Measurements from ENCODE around the gene PLAGL1.
"Not testable (repeated sequence)": the region's sequence is repeated elsewhere in the genome, so short reads cannot be mapped to it uniquely, and the experiment has no call there.

Gene PLAGL1

GRCh38 chr6:143936778-143937667 is 71.0 kb downstream of the PLAGL1 start:
- no peak for DNase-seq

GRCh38 chr6:143936347-143936746 is 71.7 kb downstream of the PLAGL1 start:
- DNase-seq, result no peak

- DNase-seq, result no peak
Measured at GRCh38 chr6:143934867-143935266, 73.2 kb downstream of the PLAGL1 start.

GRCh38 chr6:143934331-143934730 is 73.7 kb downstream of the PLAGL1 start:
- DNase-seq, result no peak

GRCh38 chr6:143929975-143930374 is 78.1 kb downstream of the PLAGL1 start:
- no peak for DNase-seq

- no peak for DNase-seq
Measured at GRCh38 chr6:143928853-143929252, 79.2 kb downstream of the PLAGL1 start.

- not testable (repeated sequence) for DNase-seq
Measured at GRCh38 chr6:143917026-143917425, 91.0 kb downstream of the PLAGL1 start.

- DNase-seq, result no peak
Measured at GRCh38 chr6:143912671-143913070, 95.4 kb downstream of the PLAGL1 start.

- no peak for DNase-seq
Measured at GRCh38 chr6:143911028-143911427, 97.0 kb downstream of the PLAGL1 start.

- DNase-seq, result no peak
Measured at GRCh38 chr6:143902827-143903226, 105.2 kb downstream of the PLAGL1 start.

GRCh38 chr6:143901885-143902750 is 105.9 kb downstream of the PLAGL1 start:
- DNase-seq, result no peak

GRCh38 chr6:143900358-143900757 is 107.7 kb downstream of the PLAGL1 start:
- DNase-seq, result no peak

GRCh38 chr6:143896126-143896860 is 111.8 kb downstream of the PLAGL1 start:
- no peak for DNase-seq

- no peak for DNase-seq
Measured at GRCh38 chr6:143894655-143895054, 113.4 kb downstream of the PLAGL1 start.

Data from retina (tissue), 1 donor.